Head of caudate nucleus (tissue), 42 donors: ENCODE measurements around the gene S100A5.
"Not testable (repeated sequence)": the region's sequence is repeated elsewhere in the genome, so short reads cannot be mapped to it uniquely, and the experiment has no call there.

ENCODE experiments used
- DNase-seq, 42 donors: peaks; one replicate each; pipeline versions ENCODE4 v3.0.0 to v3.0.0-alpha.2; 2020 to 2021; ENCODE audit warnings: mixed read lengths in 7 of 42
- intact Hi-C: fragments of 100-400 bp; cut with DNase I; formaldehyde crosslinking; loops from one replicate; pipeline ENCODE4 v1.15.0; 2022

S100A5 gene

GRCh38 chr1:153540394-153541361 lies at the start of gene S100A5:
S100A5 (minus strand) TSS chr1:153540934; CDS start chr1:153540191, 743 bp downstream.
- intact Hi-C loops: no loop called here
- peak in 2 of 42 donors; percentile 39 to 48 for DNase-seq

- intact Hi-C loops: no loop called here
- DNase-seq: no peak
These were observed 47.7 kb upstream of the S100A5 start for GRCh38 chr1:153588482-153588881.

- intact Hi-C loops, DNase-seq: not testable (repeated sequence)
These were observed 47.3 kb upstream of the S100A5 start for GRCh38 chr1:153588033-153588432.

- DNase-seq: no peak
- intact Hi-C loops: no loop called here
These were observed 46.6 kb upstream of the S100A5 start for GRCh38 chr1:153587314-153587713.

- DNase-seq: no peak
- intact Hi-C loops: no loop called here
These were observed 45.6 kb upstream of the S100A5 start for GRCh38 chr1:153586347-153586746.

- intact Hi-C loops: no loop called here
- DNase-seq: peak in 1 of 42 donors; percentile 56
These were observed 44.3 kb upstream of the S100A5 start for GRCh38 chr1:153585006-153585405.

- no peak for DNase-seq
- intact Hi-C loops: no loop called here
These were observed 43.2 kb upstream of the S100A5 start for GRCh38 chr1:153583976-153584375.

- intact Hi-C loops: not testable (repeated sequence)
These were observed 42.8 kb upstream of the S100A5 start for GRCh38 chr1:153583514-153583913.

GRCh38 chr1:153582836-153583235 lies 42.1 kb upstream of the S100A5 start:
- DNase-seq, intact Hi-C loops: not testable (repeated sequence)

More at GRCh38 chr1:153583514-153583913, 42.8 kb upstream of the S100A5 start:
- not testable (repeated sequence) for DNase-seq

GRCh38 chr1:153578936-153579335 lies 38.2 kb upstream of the S100A5 start:
- intact Hi-C loops: no loop called here
- no peak for DNase-seq

GRCh38 chr1:153578490-153578889 lies 37.8 kb upstream of the S100A5 start:
- intact Hi-C loops: no loop called here

GRCh38 chr1:153577624-153578051 lies 36.9 kb upstream of the S100A5 start:
- peak in 20 of 42 donors; percentile 11 to 68 (median 45) for DNase-seq
- intact Hi-C loops: loop anchor here (2.0 kb wide), 1 partner anchor 51 kb away; the partner anchor contains the start of gene S100A1

More at GRCh38 chr1:153578490-153578889, 37.8 kb upstream of the S100A5 start:
- DNase-seq: no peak

- DNase-seq: no peak
- intact Hi-C loops: loop anchor here (2.0 kb wide), 1 partner anchor 52 kb away; the partner anchor contains the start of gene S100A1
These were observed 36.4 kb upstream of the S100A5 start for GRCh38 chr1:153577138-153577537.

GRCh38 chr1:153575497-153575896 lies 34.8 kb upstream of the S100A5 start:
- DNase-seq, intact Hi-C loops: not testable (repeated sequence)

- DNase-seq, intact Hi-C loops: not testable (repeated sequence)
These were observed 34.4 kb upstream of the S100A5 start for GRCh38 chr1:153575081-153575491.

GRCh38 chr1:153573351-153573750 lies 32.6 kb upstream of the S100A5 start:
- no peak for DNase-seq
- intact Hi-C loops: no loop called here

- peak; percentile 67 to 95 (median 85) for DNase-seq
- intact Hi-C loops: no loop called here
These were observed 31.9 kb upstream of the S100A5 start for GRCh38 chr1:153572569-153573015.

- peak in 8 of 42 donors; percentile 23 to 67 (median 36) for DNase-seq
- intact Hi-C loops: no loop called here
These were observed 31.0 kb upstream of the S100A5 start for GRCh38 chr1:153571706-153572105.

GRCh38 chr1:153570874-153571273 lies 30.1 kb upstream of the S100A5 start:
- intact Hi-C loops: no loop called here
- DNase-seq: no peak

GRCh38 chr1:153569465-153569864 lies 28.7 kb upstream of the S100A5 start:
- DNase-seq: no peak
- intact Hi-C loops: no loop called here
